ENCODE measurements around the gene LCLAT1.

The LCLAT1 gene

GRCh38 chr2:30561349-30561748, 114.3 kb downstream of the LCLAT1 start:
- Histone ChIP-seq H3K36me3 (ENCODE audit: control insufficient read depth, insufficient read depth, low read length) (no peaks in the 10 kb centered on the region), H3K27me3 (replicated peaks; ENCODE audit: control insufficient read depth, insufficient read depth, low read length) (no peaks in the 10 kb centered on the region), H3K4me3 (replicated peaks; ENCODE audit: low read depth, low read length) (no peak overlapping the region)
- no peak for TF ChIP-seq CTCF (IDR thresholded peaks at IDR 0.05; ENCODE audit: insufficient read depth, low read length, poor library complexity, severe bottlenecking)
- DNase-seq (ENCODE audit: extremely low read depth, insufficient read length) = no peak

- H3K36me3 ChIP-seq (ENCODE audit: control insufficient read depth, insufficient read depth, low read length) = no peaks in the 10 kb centered on the region
- no peak for DNase-seq (ENCODE audit: extremely low read depth, insufficient read length)
- TF ChIP-seq CTCF (IDR thresholded peaks at IDR 0.05; ENCODE audit: insufficient read depth, low read length, poor library complexity, severe bottlenecking) = no peak
- H3K27me3 ChIP-seq (replicated peaks; ENCODE audit: control insufficient read depth, insufficient read depth, low read length) = no peaks in the 10 kb centered on the region
- no peak overlapping the region for H3K4me3 ChIP-seq (replicated peaks; ENCODE audit: low read depth, low read length)
Measured at GRCh38 chr2:30565851-30566358, 118.9 kb downstream of the LCLAT1 start.

- no peak for DNase-seq (ENCODE audit: extremely low read depth, insufficient read length)
- Histone ChIP-seq H3K36me3 (ENCODE audit: control insufficient read depth, insufficient read depth, low read length) (no peaks in the 10 kb centered on the region), H3K4me3 (replicated peaks; ENCODE audit: low read depth, low read length) (no peak overlapping the region), H3K27me3 (replicated peaks; ENCODE audit: control insufficient read depth, insufficient read depth, low read length) (no peaks in the 10 kb centered on the region)
- TF ChIP-seq CTCF (IDR thresholded peaks at IDR 0.05; ENCODE audit: insufficient read depth, low read length, poor library complexity, severe bottlenecking) = no peak
Measured at GRCh38 chr2:30566631-30567030, 119.6 kb downstream of the LCLAT1 start.

GRCh38 chr2:30567317-30567716, 120.3 kb downstream of the LCLAT1 start:
- Histone ChIP-seq H3K4me3 (replicated peaks; ENCODE audit: low read depth, low read length) (no peak overlapping the region), H3K27me3 (replicated peaks; ENCODE audit: control insufficient read depth, insufficient read depth, low read length) (no peaks in the 10 kb centered on the region), H3K36me3 (ENCODE audit: control insufficient read depth, insufficient read depth, low read length) (no peaks in the 10 kb centered on the region)
- no peak for TF ChIP-seq CTCF (IDR thresholded peaks at IDR 0.05; ENCODE audit: insufficient read depth, low read length, poor library complexity, severe bottlenecking)
- DNase-seq (ENCODE audit: extremely low read depth, insufficient read length) = no peak

- no peaks in the 10 kb centered on the region for H3K27me3 ChIP-seq (replicated peaks; ENCODE audit: control insufficient read depth, insufficient read depth, low read length)
- no peak overlapping the region for H3K4me3 ChIP-seq (replicated peaks; ENCODE audit: low read depth, low read length)
- no peaks in the 10 kb centered on the region; the same call in 1 of the 2 replicates for H3K36me3 ChIP-seq (ENCODE audit: control insufficient read depth, insufficient read depth, low read length)
- no peak for DNase-seq (ENCODE audit: extremely low read depth, insufficient read length)
- TF ChIP-seq CTCF (IDR thresholded peaks at IDR 0.05; ENCODE audit: insufficient read depth, low read length, poor library complexity, severe bottlenecking) = no peak
Measured at GRCh38 chr2:30569946-30570345, 122.9 kb downstream of the LCLAT1 start.

GRCh38 chr2:30577151-30577550, 130.1 kb downstream of the LCLAT1 start:
- H3K4me3 ChIP-seq (replicated peaks; ENCODE audit: low read depth, low read length) = no peak overlapping the region
- no peak for TF ChIP-seq CTCF (IDR thresholded peaks at IDR 0.05; ENCODE audit: insufficient read depth, low read length, poor library complexity, severe bottlenecking)
- DNase-seq (ENCODE audit: extremely low read depth, insufficient read length) = no peak
- no peaks in the 10 kb centered on the region; the same call in 1 of the 2 replicates for H3K36me3 ChIP-seq (ENCODE audit: control insufficient read depth, insufficient read depth, low read length)
- no peaks in the 10 kb centered on the region for H3K27me3 ChIP-seq (replicated peaks; ENCODE audit: control insufficient read depth, insufficient read depth, low read length)
